ENCODE measurements around the gene ELMO3. TPM values are rescaled to one million over a fixed set of nuclear protein-coding genes. Genes with fewer than 3 reads are reported as not detected.

Gene ELMO3
- total and polyA plus RNA-seq, 2 of the 4 experiments (the other 2 are of a cell fraction) = 0.36 to 1.6 TPM

DNA sequence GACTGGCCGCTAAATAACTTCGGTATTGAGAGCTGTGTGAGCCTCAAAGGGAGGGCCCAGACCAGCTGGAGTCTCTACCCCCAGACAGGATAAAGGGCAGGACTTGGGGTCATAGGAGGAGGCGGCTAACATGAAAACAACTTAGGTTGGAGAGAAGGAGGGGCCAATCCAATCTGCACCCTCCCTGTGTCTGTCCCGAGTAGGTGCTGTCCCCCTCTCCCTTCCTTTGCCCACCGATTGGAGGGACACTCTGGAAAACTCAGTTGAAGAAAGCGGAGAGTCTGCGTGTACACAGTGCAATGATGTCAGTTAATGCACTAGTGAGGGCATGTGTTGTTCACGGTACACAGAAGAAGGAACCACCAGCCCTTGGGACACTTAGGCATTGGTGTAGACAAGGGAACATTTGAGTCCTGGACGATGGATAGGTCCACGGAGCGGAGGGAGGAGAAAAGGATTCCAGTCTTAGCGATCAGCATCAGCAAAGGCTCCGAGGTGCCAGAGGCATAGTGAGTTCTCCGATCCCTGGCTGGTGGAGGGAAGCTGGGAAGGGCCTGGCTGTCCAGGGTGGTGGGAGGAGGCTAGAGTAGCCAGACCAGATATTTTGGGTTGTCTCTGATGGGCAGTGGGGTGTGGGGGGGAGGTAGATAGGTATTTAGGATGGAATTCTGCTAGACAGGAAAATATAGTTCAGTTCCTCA is 27.8 kb upstream of the ELMO3 start:
- Histone ChIP-seq H2AFZ (replicated peaks; ENCODE audit: low read length, poor library complexity) (peak overlapping the region; percentile 92), H2AK9ac (replicated peaks; ENCODE audit: low read depth, low read length, poor library complexity) (peak overlapping the region; percentile 99), H3K4me2 (ENCODE audit: low read depth, low read length) (peak overlapping the region; percentile 74), H3K9ac (ENCODE audit: low read depth, low read length) (peak overlapping the region; percentile 68), H4K5ac (ENCODE audit: low read depth, low read length) (peak overlapping the region; percentile 84), H3K18ac (ENCODE audit: low read depth, low read length) (peak overlapping the region; percentile 84), H3K27ac (ENCODE audit: insufficient read depth, low read length) (peak overlapping the region; percentile 80), H3K4ac (ENCODE audit: low read depth, low read length) (peak overlapping the region; percentile 94), H3K79me1 (ENCODE audit: low read depth in 1 of 2, low read length in 2 of 2) (peaks cover 9 to 38% of the 10 kb centered on the region in 2 experiments; a peak in 3 of 4 replicates), H2BK120ac (ENCODE audit: low read depth, low read length) (peak overlapping the region; percentile 74), H3K4me1 (ENCODE audit: control insufficient read depth, insufficient read depth, low read length) (peaks cover 29% of the 10 kb centered on the region), H3K4me3 (ENCODE audit: insufficient read depth, low read depth, low read length) (peak overlapping the region; percentile 44), H2BK20ac (ENCODE audit: low read depth, low read length) (peak overlapping the region; percentile 82), H2AK5ac (ENCODE audit: low read depth, low read length) (peak overlapping the region; percentile 99), H4K20me1 (ENCODE audit: insufficient read depth, low read length) (0 out of 2 replicates have a peak, but pooled peaks cover 4% of the 10 kb centered on the region), H4K8ac (ENCODE audit: low read depth in 2 of 2, low read length in 2 of 2) (peak overlapping the region; percentile 77 to 96), H3K23ac (ENCODE audit: low read depth, low read length) (peak overlapping the region; percentile 97), H3K14ac (replicated peaks; ENCODE audit: low read depth, low read length) (peak overlapping the region; percentile 89), H3K9me3 (ENCODE audit: control insufficient read depth, insufficient read depth, low read length) (no peaks in the 10 kb centered on the region), H4K91ac (ENCODE audit: insufficient read depth, low read depth, low read length) (peak overlapping the region; percentile 98), H3K9me1 (ENCODE audit: insufficient read depth, low read length) (peaks cover 20% of the 10 kb centered on the region), H3K36me3 (ENCODE audit: control insufficient read depth, insufficient read depth, low read length) (peaks cover 8% of the 10 kb centered on the region; the same call in 1 of the 2 replicates), H3K27me3 (ENCODE audit: control insufficient read depth, insufficient read depth, low read length) (peaks cover 4% of the 10 kb centered on the region; the same call in 1 of the 2 replicates), H3K56ac (ENCODE audit: extremely low read depth, insufficient read depth, low read length) (peak overlapping the region; percentile 72; the same call in 1 of the 2 replicates), H2BK5ac (ENCODE audit: low read depth, low read length, poor library complexity, severe bottlenecking) (peak overlapping the region; percentile 85), H2BK15ac (ENCODE audit: low read depth, low read length) (peak overlapping the region; percentile 55)
- POLR2A ChIA-PET (ENCODE audit: unreplicated experiment) = interaction anchor here (0.7 kb wide), 1 partner anchor 33 kb away, joined by 7 read pairs; no protein-coding TSS in a partner anchor
- WGBS, 2 experiments (ENCODE audit: extremely low coverage in 2 of 2, insufficient read length in 1 of 2) = 46% methylated on average over 3 of the region's 14 CpGs; no CpG with 5 or more reads in 1 of the 2 experiments
- in situ Hi-C loops (cut with MboI; ENCODE audit: low sequenced_read_pairs) (no loop called here), dilution Hi-C loops (cut with HindIII; ENCODE audit: low sequenced_read_pairs, unreplicated experiment) (no loop called here), intact Hi-C loops (cut with micrococcal nuclease) (no loop called here)
- ATAC-seq (ENCODE audit: low read depth) (peak; percentile 19), DNase-seq (peak; percentile 41)
- TF ChIP-seq, protein P1, sequence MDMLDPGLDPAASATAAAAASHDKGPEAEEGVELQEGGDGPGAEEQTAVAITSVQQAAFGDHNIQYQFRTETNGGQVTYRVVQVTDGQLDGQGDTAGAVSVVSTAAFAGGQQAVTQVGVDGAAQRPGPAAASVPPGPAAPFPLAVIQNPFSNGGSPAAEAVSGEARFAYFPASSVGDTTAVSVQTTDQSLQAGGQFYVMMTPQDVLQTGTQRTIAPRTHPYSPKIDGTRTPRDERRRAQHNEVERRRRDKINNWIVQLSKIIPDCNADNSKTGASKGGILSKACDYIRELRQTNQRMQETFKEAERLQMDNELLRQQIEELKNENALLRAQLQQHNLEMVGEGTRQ (IDR thresholded peaks at IDR 0.05; ENCODE audit: low read depth, low read length) = no peak
- BruUV-seq (replicated peaks) = no TSS peak
- CTCF ChIA-PET = interaction anchor here (1.1 to 1.5 kb wide), 2 partner anchors 10 to 14 kb away, joined by 5 to 6 read pairs; no protein-coding TSS in a partner anchor

Measured in IMR-90 (cell line).